Right lobe of liver (tissue), 4 donors: ENCODE results near the gene ADCY9.

Experiments used
- CTCF ChIP-seq, 4 donors: fragments of 200-600 bp in 3 of 4; fragments of 450-650 bp in 1 of 4; IDR thresholded peaks; one replicate each; pipeline versions ENCODE4 v1.5.1 to v1.8.0; 2016 to 2022; ENCODE audit warnings: antibody characterized with exemption in 4 of 4, mild to moderate bottlenecking in 2 of 4
- POLR2A ChIP-seq: fragments of 450-650 bp; IDR thresholded peaks from one replicate; pipeline ENCODE4 v1.6.1; 2017; ENCODE audit warnings: antibody characterized with exemption, mild to moderate bottlenecking
- donor health status: DM: no; HTN: no; CAD: no.
- donor health status: DM: no; HTN: no; CAD: no.
- donor health status: DM: no; HTN: yes; CAD: no.

GRCh38 chr16:4106516-4106915 is 9.7 kb downstream of the ADCY9 start:
- TF ChIP-seq CTCF (IDR thresholded peaks at IDR 0.05) = no peak
- TF ChIP-seq POLR2A = no peak
